ENCODE data around the gene MED31. TPM values are rescaled to one million over a fixed set of nuclear protein-coding genes. Genes with fewer than 3 reads are reported as not detected.
A peak's percentile ranks its signal among the peaks of the same experiment; 100 is the strongest.

The MED31 gene
- total RNA-seq = 10 to 100 TPM; 18.9 to 26.3 (median 22.1) TPM
- total RNA-seq (2013) = 16.0 TPM
- 7.9 to 36.1 (median 15.4) reads per million in 29 experiments for total RNA-seq

DNA sequence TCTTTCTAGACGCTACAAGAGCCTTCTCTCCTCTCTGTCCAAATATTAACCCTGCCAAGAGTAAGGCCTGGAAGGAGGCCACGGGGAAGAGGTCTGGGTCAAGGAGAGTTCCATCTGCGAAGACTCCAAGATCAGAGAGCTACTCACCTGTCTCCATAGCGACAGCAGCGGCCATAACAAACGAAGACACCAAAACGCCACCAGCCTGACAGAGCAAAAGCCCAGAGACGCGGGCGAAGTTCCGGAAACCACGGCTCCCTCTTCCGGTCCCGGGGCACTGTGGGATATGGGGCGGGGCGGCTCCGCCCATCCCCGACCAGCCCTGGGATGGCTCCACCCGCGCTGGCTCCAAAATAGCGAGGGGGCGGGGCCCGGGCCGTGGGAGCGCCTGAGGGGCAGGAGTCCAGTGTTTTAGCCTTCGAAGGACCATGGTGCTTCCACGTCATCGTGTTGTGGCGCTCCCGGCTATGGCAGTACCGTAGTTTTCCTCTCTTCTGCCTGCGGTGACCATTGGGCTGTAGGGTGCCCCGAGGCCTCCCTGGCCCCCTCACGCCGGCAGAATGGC is at the start of gene MED31, which contains the start of gene C17orf100:
Gene MED31 (minus strand): TSS at position 252 of the 565 bp plus-strand sequence. CDS start 77 bp downstream, at position 175.
Gene C17orf100 (plus strand): TSS at position 409 of the 565 bp plus-strand sequence. CDS start 152 bp downstream, at position 561.
- Mint-ChIP-seq H3K27ac (peak within 1 kb of the TSS; percentile 99), H3K4me3 (peak within 1 kb of the TSS; percentile 97 to 99 (median 98)), H3K27me3 (no peaks in the 10 kb centered on the region), H3K4me1 (peaks cover 68 to 80% (median 75%) of the 10 kb centered on the region in 3 donors), H3K36me3 (peaks cover 26% of the 10 kb centered on the region), H3K9me3 (no peaks in the 10 kb centered on the region)
- DNase-seq (peak; percentile 85 to 96 (median 91)), ATAC-seq (replicated peaks in 1 of 4) (peak; percentile 90 to 96 (median 96))
- ChIA-PET CTCF (interaction anchor here (0.6 to 2.3 kb wide), 3 partner anchors 10 to 923 kb away, joined by 3 to 10 read pairs (median 3); partner anchors contain the start of genes KIAA0753 (in 1 of the 2) and TXNDC17 (in 1 of the 2)), POLR2A (interaction anchor here (0.5 to 1.5 kb wide), 6 partner anchors 10 to 1270 kb away, joined by 3 to 31 read pairs (median 4); partner anchors contain the start of genes KIAA0753 (in 1 of the 2), TXNDC17 (in 1 of the 2) and XAF1 (in 1 of the 2))
- Histone ChIP-seq H3K36me3 (ENCODE audit: control insufficient read depth in 2 of 2, extremely low read depth in 1 of 2, insufficient read depth in 1 of 2, low read length in 1 of 2) (peaks cover 0 to 23% of the 10 kb centered on the region in 2 donors), H3K4me1 (ENCODE audit: control insufficient read depth in 1 of 2, extremely low read depth in 1 of 2, insufficient read depth in 2 of 2, low read length in 2 of 2) (peaks cover 20 to 36% of the 10 kb centered on the region in 2 experiments), H3K9me3 (no peaks in the 10 kb centered on the region), H3K4me3 (ENCODE audit: control insufficient read depth in 1 of 2, extremely low read depth in 1 of 2, low read length in 1 of 2) (peak within 1 kb of the TSS; percentile 69 to 79), H3K27ac (ENCODE audit: low read length) (peak within 1 kb of the TSS; percentile 97), H3K27me3 (replicated peaks in 1 of 2; ENCODE audit: control insufficient read depth in 2 of 2, extremely low read depth in 1 of 2, insufficient read depth in 2 of 2, low read length in 1 of 2) (peaks cover 0 to 13% of the 10 kb centered on the region in 2 experiments)
- WGBS (ENCODE audit: insufficient coverage) = under 1% methylated on average over 34 of the region's 35 CpGs

DNA sequence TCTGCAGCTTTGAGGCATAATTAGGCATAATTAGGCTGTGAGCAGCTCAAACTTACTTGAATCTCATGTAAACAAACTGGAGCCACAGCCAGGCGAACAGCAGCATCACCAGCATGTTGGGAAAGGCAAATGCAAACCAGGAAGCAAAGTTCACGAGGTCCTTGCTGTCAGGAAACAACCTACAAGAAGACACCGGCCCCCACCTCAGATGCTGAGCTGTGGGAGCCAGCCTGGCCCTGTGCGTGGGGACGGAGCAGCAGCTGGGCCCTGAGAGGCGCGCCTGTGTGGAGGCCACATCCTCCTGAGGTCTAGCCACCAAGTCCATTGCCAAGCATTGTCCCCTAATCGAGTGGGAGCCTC is 49.5 kb upstream of the MED31 start:
- Histone ChIP-seq H3K9me3 (no peaks in the 10 kb centered on the region), H3K27me3 (replicated peaks in 1 of 2; ENCODE audit: control insufficient read depth in 2 of 2, extremely low read depth in 1 of 2, insufficient read depth in 2 of 2, low read length in 1 of 2) (peaks cover 0 to 32% of the 10 kb centered on the region in 2 experiments), H3K4me3 (ENCODE audit: control insufficient read depth in 1 of 2, extremely low read depth in 1 of 2, low read length in 1 of 2) (no peak overlapping the region), H3K4me1 (ENCODE audit: control insufficient read depth in 1 of 2, extremely low read depth in 1 of 2, insufficient read depth in 2 of 2, low read length in 2 of 2) (peaks cover 0 to 4% of the 10 kb centered on the region in 2 experiments), H3K36me3 (ENCODE audit: control insufficient read depth in 2 of 2, extremely low read depth in 1 of 2, insufficient read depth in 1 of 2, low read length in 1 of 2) (no peaks in the 10 kb centered on the region), H3K27ac (ENCODE audit: low read length) (no peak overlapping the region)
- POLR2A ChIA-PET = no interaction called here
- Mint-ChIP-seq H3K4me1 (peaks cover 0 to 3% (median 0%) of the 10 kb centered on the region in 3 donors), H3K27me3 (peaks cover 14 to 24% of the 10 kb centered on the region in 2 donors), H3K27ac (no peak overlapping the region), H3K9me3 (no peaks in the 10 kb centered on the region), H3K36me3 (no peaks in the 10 kb centered on the region), H3K4me3 (no peak overlapping the region)
- 78% methylated on average over 8 of the region's 8 CpGs for WGBS (ENCODE audit: insufficient coverage)
- DNase-seq (no peak), ATAC-seq (replicated peaks in 1 of 4) (no peak)
- CTCF ChIA-PET = no interaction called here

DNA sequence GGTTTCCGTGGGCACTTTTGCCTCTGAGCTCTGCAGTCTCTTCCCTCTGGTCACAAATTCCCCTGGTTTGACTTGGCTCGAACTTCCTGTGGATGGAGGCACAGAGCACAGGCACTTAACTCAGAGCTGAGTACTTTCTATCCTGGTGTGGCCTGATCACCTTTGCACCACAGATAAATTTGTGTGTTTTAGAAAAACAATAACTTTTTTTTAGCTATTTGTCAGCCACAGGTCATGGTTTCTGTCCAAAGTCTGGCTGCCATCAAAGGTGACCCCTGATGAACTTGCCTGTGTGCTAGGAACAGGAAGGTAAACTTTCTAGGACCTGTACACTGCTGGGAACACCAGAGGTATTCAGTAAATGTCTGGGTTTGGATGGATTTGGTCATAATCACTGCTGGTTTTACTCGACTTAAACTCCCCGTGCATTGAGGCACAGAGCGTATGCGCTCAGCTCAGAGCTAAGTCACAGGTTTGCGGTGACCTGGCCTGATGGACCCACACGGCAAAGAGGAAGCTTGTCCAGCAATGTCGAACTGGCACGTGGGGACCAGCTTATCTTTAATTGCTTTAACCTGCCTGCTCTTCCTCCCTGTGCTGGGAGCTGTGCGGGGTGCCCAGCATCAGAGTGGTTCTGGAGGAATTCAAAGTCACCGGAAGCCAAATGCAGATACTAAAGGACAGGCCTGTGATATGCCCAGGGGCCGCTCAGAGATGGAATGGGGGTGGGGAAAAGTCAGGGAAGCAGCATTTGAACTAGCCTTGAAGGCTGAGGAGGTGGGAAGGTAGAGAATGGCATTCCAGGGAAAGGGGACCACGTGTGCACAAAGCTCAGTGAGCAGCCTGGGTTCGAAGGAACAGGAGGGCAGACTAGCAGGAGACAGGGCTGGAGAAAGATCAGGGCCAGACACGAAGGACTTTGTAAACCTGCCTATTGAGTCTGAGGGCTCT is 48.9 kb upstream of the MED31 start:
- Histone ChIP-seq H3K27ac (ENCODE audit: low read length) (no peak overlapping the region), H3K27me3 (replicated peaks in 1 of 2; ENCODE audit: control insufficient read depth in 2 of 2, extremely low read depth in 1 of 2, insufficient read depth in 2 of 2, low read length in 1 of 2) (peaks cover 0 to 34% of the 10 kb centered on the region in 2 experiments), H3K4me1 (ENCODE audit: control insufficient read depth in 1 of 2, extremely low read depth in 1 of 2, insufficient read depth in 2 of 2, low read length in 2 of 2) (peaks cover 0 to 4% of the 10 kb centered on the region in 2 experiments), H3K9me3 (no peaks in the 10 kb centered on the region), H3K36me3 (ENCODE audit: control insufficient read depth in 2 of 2, extremely low read depth in 1 of 2, insufficient read depth in 1 of 2, low read length in 1 of 2) (no peaks in the 10 kb centered on the region), H3K4me3 (ENCODE audit: control insufficient read depth in 1 of 2, extremely low read depth in 1 of 2, low read length in 1 of 2) (no peak overlapping the region)
- 83% methylated on average over 13 of the region's 16 CpGs for WGBS (ENCODE audit: insufficient coverage)
- H3K4me1 Mint-ChIP-seq = peaks cover 0 to 3% (median 0%) of the 10 kb centered on the region in 3 donors
- H3K9me3 Mint-ChIP-seq = no peaks in the 10 kb centered on the region
- no peak overlapping the region for H3K4me3 Mint-ChIP-seq
- H3K36me3 Mint-ChIP-seq = no peaks in the 10 kb centered on the region
- no peak for ATAC-seq (replicated peaks in 1 of 4)
- no peak for DNase-seq
- no peak overlapping the region for H3K27ac Mint-ChIP-seq
- ChIA-PET POLR2A (no interaction called here), CTCF (no interaction called here)
- peaks cover 15 to 26% of the 10 kb centered on the region in 2 donors for H3K27me3 Mint-ChIP-seq

DNA sequence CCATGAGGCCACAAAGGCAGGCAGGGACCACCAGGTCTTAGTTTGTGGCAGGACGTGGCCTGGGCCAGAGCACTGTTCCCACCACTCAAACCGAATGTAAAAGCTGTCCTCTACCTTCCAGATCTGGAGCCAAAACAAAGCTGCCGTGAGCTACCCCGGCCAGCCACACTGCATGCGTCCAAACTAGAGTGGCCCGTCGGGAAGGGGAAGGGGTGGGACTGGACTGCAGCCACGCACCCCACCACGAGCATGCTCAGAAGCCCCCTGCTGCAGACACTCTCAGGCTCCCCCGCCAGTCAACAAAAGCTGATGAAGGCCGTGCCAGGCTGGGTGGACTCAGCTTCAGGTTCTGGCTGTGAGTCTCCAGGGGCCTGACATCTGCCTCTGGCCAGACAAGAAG is 46.6 kb upstream of the MED31 start:
- DNase-seq = no peak
- 72% methylated on average over 11 of the region's 11 CpGs for WGBS (ENCODE audit: insufficient coverage)
- H3K27ac Mint-ChIP-seq = no peak overlapping the region
- peaks cover 16 to 24% of the 10 kb centered on the region in 2 donors for H3K27me3 Mint-ChIP-seq
- no peak for ATAC-seq (replicated peaks in 1 of 4)
- ChIA-PET CTCF (no interaction called here), POLR2A (no interaction called here)
- peaks cover 0 to 28% of the 10 kb centered on the region in 2 experiments for H3K27me3 ChIP-seq (replicated peaks in 1 of 2; ENCODE audit: control insufficient read depth in 2 of 2, extremely low read depth in 1 of 2, insufficient read depth in 2 of 2, low read length in 1 of 2)
- no peaks in the 10 kb centered on the region for H3K36me3 Mint-ChIP-seq
- no peaks in the 10 kb centered on the region for H3K9me3 ChIP-seq
- no peaks in the 10 kb centered on the region for H3K36me3 ChIP-seq (ENCODE audit: control insufficient read depth in 2 of 2, extremely low read depth in 1 of 2, insufficient read depth in 1 of 2, low read length in 1 of 2)
- H3K4me1 Mint-ChIP-seq = peaks cover 0 to 3% (median 0%) of the 10 kb centered on the region in 3 donors
- no peak overlapping the region for H3K4me3 Mint-ChIP-seq
- no peak overlapping the region for H3K4me3 ChIP-seq (ENCODE audit: control insufficient read depth in 1 of 2, extremely low read depth in 1 of 2, low read length in 1 of 2)
- no peaks in the 10 kb centered on the region for H3K9me3 Mint-ChIP-seq
- H3K27ac ChIP-seq (ENCODE audit: low read length) = no peak overlapping the region
- H3K4me1 ChIP-seq (ENCODE audit: control insufficient read depth in 1 of 2, extremely low read depth in 1 of 2, insufficient read depth in 2 of 2, low read length in 2 of 2) = peaks cover 0 to 4% of the 10 kb centered on the region in 2 experiments

DNA sequence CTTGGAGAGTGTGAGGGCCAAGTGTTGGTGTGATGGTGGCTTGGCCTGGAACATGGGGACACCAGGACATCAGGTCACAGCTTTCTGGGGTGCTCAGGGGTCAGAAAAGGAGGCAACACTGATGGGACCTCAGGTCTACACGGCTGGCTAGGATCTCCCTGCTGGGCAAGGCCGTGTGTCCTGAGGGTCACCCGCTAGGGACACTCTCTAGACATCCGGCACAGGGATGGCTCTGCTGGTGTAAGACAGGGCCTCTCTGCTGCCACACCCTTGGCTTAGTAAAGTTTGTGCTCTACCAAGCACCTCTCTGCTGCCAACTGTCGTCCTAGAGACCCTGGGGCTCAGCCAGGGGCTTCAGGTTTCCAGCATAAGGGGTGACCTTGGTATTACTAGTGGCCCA is 45.5 kb upstream of the MED31 start:
- POLR2A ChIA-PET = no interaction called here

DNA sequence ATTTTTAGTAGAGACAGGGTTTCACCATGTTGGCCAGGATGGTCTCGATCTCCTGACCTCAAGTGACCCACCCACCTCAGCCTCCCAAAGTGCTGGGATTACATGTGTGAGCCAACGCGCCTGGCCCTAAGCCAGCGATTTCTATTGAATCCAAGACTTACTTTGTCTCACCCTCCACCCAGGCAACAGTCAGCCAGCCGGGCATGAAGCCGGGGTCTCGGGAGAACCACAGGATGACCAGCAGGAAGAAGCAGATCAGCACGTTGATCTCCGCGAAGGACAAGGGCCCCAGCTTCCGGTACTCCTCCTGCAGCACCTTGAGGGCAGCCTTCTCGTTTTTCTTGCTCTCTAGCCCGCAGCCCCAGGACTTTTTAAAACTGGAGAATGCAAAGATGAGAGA is 44.2 kb upstream of the MED31 start:
- ChIA-PET CTCF (no interaction called here), POLR2A (no interaction called here)
- H3K27me3 ChIP-seq (replicated peaks in 1 of 2; ENCODE audit: control insufficient read depth in 2 of 2, extremely low read depth in 1 of 2, insufficient read depth in 2 of 2, low read length in 1 of 2) = peaks cover 0 to 31% of the 10 kb centered on the region in 2 experiments
- Mint-ChIP-seq H3K4me1 (no peaks in the 10 kb centered on the region), H3K4me3 (no peak overlapping the region), H3K27me3 (peaks cover 24 to 43% of the 10 kb centered on the region in 2 donors), H3K9me3 (no peaks in the 10 kb centered on the region), H3K36me3 (no peaks in the 10 kb centered on the region), H3K27ac (no peak overlapping the region)
- no peaks in the 10 kb centered on the region for H3K9me3 ChIP-seq
- DNase-seq (no peak), ATAC-seq (replicated peaks in 1 of 4) (no peak)
- no peak overlapping the region for H3K27ac ChIP-seq (ENCODE audit: low read length)
- H3K4me1 ChIP-seq (ENCODE audit: control insufficient read depth in 1 of 2, extremely low read depth in 1 of 2, insufficient read depth in 2 of 2, low read length in 2 of 2) = no peaks in the 10 kb centered on the region
- WGBS (ENCODE audit: insufficient coverage) = 89% methylated on average over 7 of the region's 13 CpGs
- no peak overlapping the region for H3K4me3 ChIP-seq (ENCODE audit: control insufficient read depth in 1 of 2, extremely low read depth in 1 of 2, low read length in 1 of 2)
- H3K36me3 ChIP-seq (ENCODE audit: control insufficient read depth in 2 of 2, extremely low read depth in 1 of 2, insufficient read depth in 1 of 2, low read length in 1 of 2) = no peaks in the 10 kb centered on the region

More for the DNA sequence above, 45.5 kb upstream of the MED31 start:
- no peak overlapping the region for H3K27ac ChIP-seq (ENCODE audit: low read length)
- no peak for DNase-seq
- no peak overlapping the region for H3K4me3 ChIP-seq (ENCODE audit: control insufficient read depth in 1 of 2, extremely low read depth in 1 of 2, low read length in 1 of 2)
- no peaks in the 10 kb centered on the region for H3K9me3 ChIP-seq
- Mint-ChIP-seq H3K27ac (no peak overlapping the region), H3K27me3 (peaks cover 23 to 32% of the 10 kb centered on the region in 2 donors), H3K4me1 (no peaks in the 10 kb centered on the region), H3K36me3 (no peaks in the 10 kb centered on the region), H3K4me3 (no peak overlapping the region), H3K9me3 (no peaks in the 10 kb centered on the region)
- CTCF ChIA-PET = no interaction called here
- ATAC-seq (replicated peaks in 1 of 4) = no peak
- H3K36me3 ChIP-seq (ENCODE audit: control insufficient read depth in 2 of 2, extremely low read depth in 1 of 2, insufficient read depth in 1 of 2, low read length in 1 of 2) = no peaks in the 10 kb centered on the region
- H3K4me1 ChIP-seq (ENCODE audit: control insufficient read depth in 1 of 2, extremely low read depth in 1 of 2, insufficient read depth in 2 of 2, low read length in 2 of 2) = peaks cover 0 to 3% of the 10 kb centered on the region in 2 experiments
- H3K27me3 ChIP-seq (replicated peaks in 1 of 2; ENCODE audit: control insufficient read depth in 2 of 2, extremely low read depth in 1 of 2, insufficient read depth in 2 of 2, low read length in 1 of 2) = peaks cover 0 to 21% of the 10 kb centered on the region in 2 experiments
- WGBS (ENCODE audit: insufficient coverage) = 81% methylated on average over 5 of the region's 5 CpGs

Data from T-cell (primary cell).